Activated T-helper 1 cell treated with anti-CD3 and anti-CD28 coated beads, Interleukin-12 subunit alpha, Interleukin-12 subunit beta, Interleukin-2, Interleukin-4 antibody, amounts not matched to agents 30 ng/mL and 10 ng/mL and 1 ng/mL, durations not matched to agents 14 hours and 24 hours and 36 hours (primary cell): Measurements from ENCODE around the gene BNIP5. TPM values are rescaled to one million over a fixed set of nuclear protein-coding genes. Genes with fewer than 3 reads are reported as not detected.
"Not testable (repeated sequence)": the region's sequence is repeated elsewhere in the genome, so short reads cannot be mapped to it uniquely, and the experiment has no call there.

ENCODE experiments used
- DNase-seq: peaks from one replicate; pipeline ENCODE4 v3.0.0; 2021; ENCODE audit warnings: low spot score
- H3K27ac Mint-ChIP-seq: one replicate; pipeline ENCODE4 v1.8.0; 2021; ENCODE audit warnings: mild to moderate bottlenecking, mixed read lengths
- H3K27me3 Mint-ChIP-seq: one replicate; pipeline ENCODE4 v1.8.0; 2022; ENCODE audit warnings: mild to moderate bottlenecking, moderate library complexity, mixed read lengths; ENCODE audit not compliant: insufficient read depth
- H3K36me3 Mint-ChIP-seq: one replicate; pipeline ENCODE4 v1.8.0; 2021; ENCODE audit warnings: low read depth, mixed read lengths
- H3K4me1 Mint-ChIP-seq: one replicate; pipeline ENCODE4 v1.8.0; 2021; ENCODE audit warnings: low read depth, mixed read lengths
- H3K4me3 Mint-ChIP-seq: one replicate; pipeline ENCODE4 v1.8.0; 2021; ENCODE audit warnings: mild to moderate bottlenecking, moderate library complexity, mixed read lengths
- H3K9me3 Mint-ChIP-seq: one replicate; pipeline ENCODE4 v1.8.0; 2021; ENCODE audit warnings: mixed read lengths
- intact Hi-C: fragments of 100-400 bp; cut with micrococcal nuclease; formaldehyde crosslinking; loops from one replicate; pipeline ENCODE4 v1.15.1; 2024
- total RNA-seq: library from RNA; stranded (reverse); gene quantifications from 2 replicates; pipeline ENCODE4 v1.2.3, GENCODE V29; 2022

BNIP5 gene
- total RNA-seq, 1 donor from 2014 or later: not detected

- intact Hi-C loops: no loop called here
- H3K4me1 Mint-ChIP-seq: no peaks in the 10 kb centered on the region
- no peak overlapping the region for H3K27ac Mint-ChIP-seq
- H3K27me3 Mint-ChIP-seq: peaks cover 28% of the 10 kb centered on the region
- no peak for DNase-seq
- peaks cover 3% of the 10 kb centered on the region for H3K9me3 Mint-ChIP-seq
- H3K36me3 Mint-ChIP-seq: no peaks in the 10 kb centered on the region
- no peak overlapping the region for H3K4me3 Mint-ChIP-seq
These were observed 10.9 kb upstream of the BNIP5 start for GRCh38 chr6:36347621-36348020.

GRCh38 chr6:36346486-36347273, 10.0 kb upstream of the BNIP5 start:
- Mint-ChIP-seq H3K27me3 (peaks cover 33% of the 10 kb centered on the region), H3K27ac (no peak overlapping the region), H3K36me3 (no peaks in the 10 kb centered on the region), H3K4me3 (no peak overlapping the region), H3K9me3 (no peaks in the 10 kb centered on the region), H3K4me1 (peaks cover 5% of the 10 kb centered on the region)
- DNase-seq: no peak
- intact Hi-C loops: no loop called here

- DNase-seq: no peak
- Mint-ChIP-seq H3K4me3 (no peak overlapping the region), H3K27me3 (peaks cover 38% of the 10 kb centered on the region), H3K36me3 (no peaks in the 10 kb centered on the region), H3K27ac (no peak overlapping the region), H3K4me1 (peaks cover 7% of the 10 kb centered on the region), H3K9me3 (no peaks in the 10 kb centered on the region)
- intact Hi-C loops: no loop called here
These were observed 9.2 kb upstream of the BNIP5 start for GRCh38 chr6:36345681-36346466.

- H3K4me1 Mint-ChIP-seq: peaks cover 10% of the 10 kb centered on the region
- DNase-seq: no peak
- no peaks in the 10 kb centered on the region for H3K9me3 Mint-ChIP-seq
- peaks cover 29% of the 10 kb centered on the region for H3K27me3 Mint-ChIP-seq
- no peaks in the 10 kb centered on the region for H3K36me3 Mint-ChIP-seq
- no peak overlapping the region for H3K4me3 Mint-ChIP-seq
- intact Hi-C loops: no loop called here
- H3K27ac Mint-ChIP-seq: no peak overlapping the region
These were observed 6.5 kb upstream of the BNIP5 start for GRCh38 chr6:36343109-36343680.

- peaks cover 17% of the 10 kb centered on the region for H3K4me1 Mint-ChIP-seq
- no peaks in the 10 kb centered on the region for H3K9me3 Mint-ChIP-seq
- H3K27me3 Mint-ChIP-seq: peaks cover 27% of the 10 kb centered on the region
- H3K36me3 Mint-ChIP-seq: no peaks in the 10 kb centered on the region
- DNase-seq: peak; percentile 59
- H3K4me3 Mint-ChIP-seq: peak overlapping the region; percentile 51
- intact Hi-C loops: loop anchor here (1.0 kb wide), 1 partner anchor 19 kb away; no protein-coding TSS in a partner anchor
- H3K27ac Mint-ChIP-seq: no peak overlapping the region
These were observed 4.1 kb upstream of the BNIP5 start for GRCh38 chr6:36340618-36341454.

- intact Hi-C loops: no loop called here
- Mint-ChIP-seq H3K4me1 (peaks cover 17% of the 10 kb centered on the region), H3K27ac (no peak overlapping the region), H3K4me3 (no peak overlapping the region), H3K36me3 (no peaks in the 10 kb centered on the region), H3K27me3 (peaks cover 33% of the 10 kb centered on the region), H3K9me3 (no peaks in the 10 kb centered on the region)
- no peak for DNase-seq
These were observed 3.6 kb upstream of the BNIP5 start for GRCh38 chr6:36340306-36340617.

GRCh38 chr6:36339146-36339545, 2.5 kb upstream of the BNIP5 start:
- no peak overlapping the region for H3K27ac Mint-ChIP-seq
- intact Hi-C loops: no loop called here
- H3K36me3 Mint-ChIP-seq: peaks cover 1% of the 10 kb centered on the region
- H3K4me3 Mint-ChIP-seq: no peak overlapping the region
- peaks cover 42% of the 10 kb centered on the region for H3K27me3 Mint-ChIP-seq
- no peaks in the 10 kb centered on the region for H3K9me3 Mint-ChIP-seq
- DNase-seq: no peak
- peaks cover 17% of the 10 kb centered on the region for H3K4me1 Mint-ChIP-seq

- intact Hi-C loops, H3K4me3 Mint-ChIP-seq, DNase-seq, H3K36me3 Mint-ChIP-seq, H3K27ac Mint-ChIP-seq, H3K9me3 Mint-ChIP-seq: not testable (repeated sequence)
- H3K4me1 Mint-ChIP-seq: peaks cover 17% of the 10 kb centered on the region
- H3K27me3 Mint-ChIP-seq: peaks cover 47% of the 10 kb centered on the region
These were observed 1.5 kb upstream of the BNIP5 start for GRCh38 chr6:36338223-36338622.

GRCh38 chr6:36337814-36338213, 1.1 kb upstream of the BNIP5 start:
- Mint-ChIP-seq H3K4me1 (peaks cover 17% of the 10 kb centered on the region), H3K27me3 (peaks cover 47% of the 10 kb centered on the region), H3K9me3 (no peaks in the 10 kb centered on the region), H3K4me3 (no peak overlapping the region), H3K36me3 (peaks cover 1% of the 10 kb centered on the region), H3K27ac (no peak overlapping the region)
- intact Hi-C loops: no loop called here
- DNase-seq: no peak

- H3K27me3 Mint-ChIP-seq: peaks cover 39% of the 10 kb centered on the region
- peaks cover 1% of the 10 kb centered on the region for H3K36me3 Mint-ChIP-seq
- H3K4me3 Mint-ChIP-seq: no peak overlapping the region
- intact Hi-C loops: no loop called here
- H3K27ac Mint-ChIP-seq: no peak overlapping the region
- H3K4me1 Mint-ChIP-seq: peaks cover 13% of the 10 kb centered on the region
- DNase-seq: no peak
- no peaks in the 10 kb centered on the region for H3K9me3 Mint-ChIP-seq
These were observed 429 bp downstream of the BNIP5 start for GRCh38 chr6:36336208-36336710.

- Mint-ChIP-seq H3K9me3 (no peaks in the 10 kb centered on the region), H3K27me3 (peaks cover 35% of the 10 kb centered on the region), H3K4me1 (peaks cover 8% of the 10 kb centered on the region), H3K27ac (no peak overlapping the region), H3K4me3 (no peak overlapping the region), H3K36me3 (peaks cover 1% of the 10 kb centered on the region)
- no peak for DNase-seq
- intact Hi-C loops: no loop called here
These were observed 1.1 kb downstream of the BNIP5 start for GRCh38 chr6:36335465-36336207.
